ENCODE results near the gene SKOR1.
A peak's percentile ranks its signal among the peaks of the same experiment; 100 is the strongest.

Gene SKOR1

DNA sequence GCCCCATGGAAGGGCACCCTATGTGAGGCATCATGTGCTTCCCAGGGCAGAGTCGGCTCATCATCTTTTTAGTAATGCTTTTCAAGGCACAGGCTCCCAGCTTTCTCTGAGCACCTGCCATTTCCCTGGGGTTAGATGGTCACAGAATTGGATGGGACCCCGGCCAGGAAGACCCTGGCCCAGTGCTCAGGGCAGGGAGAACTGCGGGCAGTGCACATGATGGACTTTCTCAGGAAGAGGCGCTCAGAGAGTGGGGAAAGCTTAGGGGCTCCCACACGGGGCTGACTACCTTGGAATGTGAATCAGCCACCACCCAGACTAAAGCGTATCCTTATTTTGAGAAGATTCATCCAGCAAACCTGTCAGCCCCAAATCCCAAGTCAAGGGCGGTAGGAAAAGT lies 16.5 kb upstream of the SKOR1 start:
- no peak for DNase-seq (ENCODE audit: low read depth)
- Histone ChIP-seq H3K4me1 (ENCODE audit: control insufficient read depth, insufficient read depth, low read length) (no peaks in the 10 kb centered on the region), H3K36me3 (ENCODE audit: control insufficient read depth, insufficient read depth, low read length, severe bottlenecking) (peaks cover 5% of the 10 kb centered on the region), H3K4me3 (ENCODE audit: low read length) (no peak overlapping the region), H3K9ac (ENCODE audit: low read length) (no peak overlapping the region), H3K27me3 (replicated peaks; ENCODE audit: control insufficient read depth, insufficient read depth, low read length) (no peaks in the 10 kb centered on the region), H3K9me3 (ENCODE audit: control insufficient read depth, low read length) (no peaks in the 10 kb centered on the region)

DNA sequence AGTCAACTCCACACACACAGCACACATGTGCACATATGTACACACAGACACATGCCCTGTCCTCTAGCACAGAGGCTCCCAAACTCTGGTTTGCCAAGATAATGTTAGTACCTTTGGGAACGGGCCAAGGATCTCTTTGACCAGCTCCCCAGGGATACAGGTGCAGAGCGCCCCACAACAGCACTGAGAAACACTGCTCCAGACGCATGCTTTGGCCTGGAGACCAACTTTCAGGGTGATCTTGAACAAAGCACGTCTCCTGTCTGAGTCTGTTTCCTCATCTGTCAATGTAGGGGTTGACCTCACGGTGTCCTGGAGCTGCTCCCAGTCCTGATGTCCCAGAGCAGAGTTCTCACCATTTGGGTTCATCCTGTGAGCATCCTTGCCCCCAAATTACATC lies 15.9 kb upstream of the SKOR1 start:
- no peak for DNase-seq (ENCODE audit: low read depth)
- Histone ChIP-seq H3K9ac (ENCODE audit: low read length) (no peak overlapping the region), H3K4me1 (ENCODE audit: control insufficient read depth, insufficient read depth, low read length) (no peaks in the 10 kb centered on the region), H3K9me3 (ENCODE audit: control insufficient read depth, low read length) (no peaks in the 10 kb centered on the region), H3K36me3 (ENCODE audit: control insufficient read depth, insufficient read depth, low read length, severe bottlenecking) (peaks cover 5% of the 10 kb centered on the region), H3K27me3 (replicated peaks; ENCODE audit: control insufficient read depth, insufficient read depth, low read length) (no peaks in the 10 kb centered on the region), H3K4me3 (ENCODE audit: low read length) (no peak overlapping the region)

DNA sequence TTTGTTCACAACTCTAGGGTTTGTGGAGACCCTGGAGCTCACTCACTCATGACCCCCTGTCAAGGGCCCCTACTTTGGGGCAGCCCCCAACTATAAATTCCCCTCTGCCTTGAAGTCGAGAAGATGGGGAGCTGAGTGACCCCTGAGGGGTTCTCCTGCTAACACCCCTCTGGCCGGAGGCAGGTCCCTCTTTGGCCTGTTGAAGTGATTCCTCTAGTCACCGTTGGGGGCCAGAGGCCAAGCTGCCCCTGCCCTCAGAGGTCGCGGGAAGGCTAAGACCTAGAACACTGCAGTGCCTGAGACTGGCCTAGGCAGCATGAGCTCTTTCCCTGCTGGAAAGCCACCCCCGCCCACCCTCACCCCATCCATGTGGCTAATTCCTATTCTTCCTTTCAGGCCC lies 15.4 kb upstream of the SKOR1 start:
- Histone ChIP-seq H3K9ac (ENCODE audit: low read length) (no peak overlapping the region), H3K9me3 (ENCODE audit: control insufficient read depth, low read length) (no peaks in the 10 kb centered on the region), H3K27me3 (replicated peaks; ENCODE audit: control insufficient read depth, insufficient read depth, low read length) (no peaks in the 10 kb centered on the region), H3K4me1 (ENCODE audit: control insufficient read depth, insufficient read depth, low read length) (no peaks in the 10 kb centered on the region), H3K4me3 (ENCODE audit: low read length) (no peak overlapping the region), H3K36me3 (ENCODE audit: control insufficient read depth, insufficient read depth, low read length, severe bottlenecking) (peaks cover 5% of the 10 kb centered on the region)
- no peak for DNase-seq (ENCODE audit: low read depth)

DNA sequence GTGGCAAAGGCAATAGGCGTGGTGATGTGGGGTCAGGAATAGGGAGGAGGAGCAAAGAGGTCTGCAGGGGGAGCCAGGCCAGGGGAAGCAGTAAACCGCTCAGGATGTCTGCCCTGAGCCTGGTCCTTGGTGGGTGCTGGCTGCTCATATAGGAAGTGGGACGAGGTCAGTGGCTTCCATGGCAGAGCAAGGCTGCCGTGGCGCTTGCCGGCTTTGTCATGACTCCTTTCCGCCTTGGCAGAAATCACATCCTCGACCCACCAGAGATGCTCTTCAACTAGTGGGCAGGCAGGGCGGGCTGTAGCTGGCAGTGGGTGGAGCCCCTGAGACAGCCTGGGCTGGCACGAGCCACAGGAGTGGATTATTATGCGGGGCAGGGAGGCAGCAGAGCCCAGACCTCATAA lies 13.1 kb upstream of the SKOR1 start:
- H3K4me3 ChIP-seq (ENCODE audit: low read length): no peak overlapping the region
- no peak for DNase-seq (ENCODE audit: low read depth)
- peaks cover 19% of the 10 kb centered on the region for H3K9me3 ChIP-seq (ENCODE audit: control insufficient read depth, low read length)
- H3K4me1 ChIP-seq (ENCODE audit: control insufficient read depth, insufficient read depth, low read length): no peaks in the 10 kb centered on the region
- no peak overlapping the region for H3K9ac ChIP-seq (ENCODE audit: low read length)
- peaks cover 5% of the 10 kb centered on the region for H3K36me3 ChIP-seq (ENCODE audit: control insufficient read depth, insufficient read depth, low read length, severe bottlenecking)
- H3K27me3 ChIP-seq (replicated peaks; ENCODE audit: control insufficient read depth, insufficient read depth, low read length): no peaks in the 10 kb centered on the region

DNA sequence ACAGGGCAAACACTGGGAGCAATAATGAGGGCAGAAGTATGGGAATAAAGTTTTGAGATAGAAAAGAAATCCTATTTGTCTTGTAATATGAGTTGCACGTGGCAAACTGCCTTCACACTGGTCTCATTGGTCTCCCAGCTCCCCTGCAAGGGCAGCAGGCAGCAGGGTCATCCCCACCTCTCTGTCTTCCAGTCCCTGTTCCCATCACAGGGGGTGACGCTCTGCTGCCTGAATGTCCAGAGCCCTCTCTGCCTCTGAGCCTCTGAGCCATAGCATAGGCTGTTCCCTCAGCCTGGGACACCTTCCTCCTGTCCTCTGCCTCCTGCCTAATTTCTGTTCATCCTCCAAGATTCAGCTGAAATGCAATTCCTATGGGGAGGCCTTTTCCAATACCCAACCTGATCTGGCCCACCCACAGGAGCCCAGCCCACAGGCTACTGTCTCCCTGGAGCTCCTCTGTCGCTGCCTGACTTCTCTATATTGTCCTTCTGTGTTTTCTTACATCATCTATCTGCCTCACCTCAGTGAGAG lies 12.1 kb upstream of the SKOR1 start:
- Histone ChIP-seq H3K4me3 (ENCODE audit: low read length) (no peak overlapping the region), H3K9me3 (ENCODE audit: control insufficient read depth, low read length) (peaks cover 19% of the 10 kb centered on the region), H3K27me3 (replicated peaks; ENCODE audit: control insufficient read depth, insufficient read depth, low read length) (peaks cover 3% of the 10 kb centered on the region)

DNA sequence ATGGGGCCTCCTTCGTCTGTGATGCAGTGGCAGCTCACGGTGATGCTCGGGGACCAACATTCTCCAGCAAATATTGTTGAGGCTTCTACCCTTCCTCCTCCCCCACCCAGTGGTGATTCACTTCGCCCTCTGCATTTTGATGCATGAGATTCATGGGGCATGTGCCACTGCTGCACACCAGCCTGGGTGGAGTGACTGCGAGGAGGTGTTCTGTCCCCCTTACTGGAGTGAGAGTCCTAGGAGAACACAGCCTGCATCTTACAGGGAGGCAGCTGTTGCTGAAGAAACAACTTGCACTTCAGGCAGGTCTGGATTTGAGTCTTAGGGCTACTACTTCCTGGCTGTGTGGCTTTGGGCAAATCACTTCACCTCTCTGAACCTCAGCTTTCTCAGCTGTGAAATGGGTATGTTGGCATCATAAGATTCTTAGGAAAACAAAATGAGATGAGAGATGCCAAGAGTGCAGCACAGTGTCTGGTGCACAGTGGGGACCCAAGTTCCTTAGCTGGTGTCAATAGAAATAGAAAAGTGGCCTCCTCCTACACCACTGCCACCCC lies 10.2 kb upstream of the SKOR1 start:
- peaks cover 19% of the 10 kb centered on the region for H3K9me3 ChIP-seq (ENCODE audit: control insufficient read depth, low read length)
- peaks cover 20% of the 10 kb centered on the region for H3K27me3 ChIP-seq (replicated peaks; ENCODE audit: control insufficient read depth, insufficient read depth, low read length)
- no peaks in the 10 kb centered on the region for H3K4me1 ChIP-seq (ENCODE audit: control insufficient read depth, insufficient read depth, low read length)
- H3K36me3 ChIP-seq (ENCODE audit: control insufficient read depth, insufficient read depth, low read length, severe bottlenecking): no peaks in the 10 kb centered on the region
- no peak for DNase-seq (ENCODE audit: low read depth)
- H3K9ac ChIP-seq (ENCODE audit: low read length): no peak overlapping the region
- no peak overlapping the region for H3K4me3 ChIP-seq (ENCODE audit: low read length)

More for the DNA sequence above, 12.1 kb upstream of the SKOR1 start:
- Histone ChIP-seq H3K9ac (ENCODE audit: low read length) (no peak overlapping the region), H3K4me1 (ENCODE audit: control insufficient read depth, insufficient read depth, low read length) (no peaks in the 10 kb centered on the region), H3K36me3 (ENCODE audit: control insufficient read depth, insufficient read depth, low read length, severe bottlenecking) (peaks cover 5% of the 10 kb centered on the region)
- no peak for DNase-seq (ENCODE audit: low read depth)

DNA sequence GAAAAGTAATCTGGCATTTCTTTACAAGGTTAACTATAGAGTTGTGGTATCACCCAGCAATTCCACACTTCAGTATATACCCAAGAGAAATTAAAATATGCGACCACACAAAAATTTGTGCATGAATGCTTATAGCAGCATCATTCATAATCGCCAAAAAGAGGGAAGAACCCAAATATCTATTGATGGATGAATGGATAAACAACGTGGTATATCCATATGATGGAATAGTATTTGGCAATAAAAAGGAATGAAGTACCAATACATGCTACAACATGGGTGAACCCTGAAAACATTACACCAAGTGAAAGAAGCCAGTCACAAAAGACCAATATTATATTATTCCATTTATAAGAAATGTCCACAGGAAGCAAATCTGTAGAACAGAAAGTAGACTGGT lies 8.6 kb upstream of the SKOR1 start:
- Histone ChIP-seq H3K4me1 (ENCODE audit: control insufficient read depth, insufficient read depth, low read length) (peaks cover 6% of the 10 kb centered on the region), H3K4me3 (ENCODE audit: low read length) (no peak overlapping the region), H3K36me3 (ENCODE audit: control insufficient read depth, insufficient read depth, low read length, severe bottlenecking) (no peaks in the 10 kb centered on the region), H3K9me3 (ENCODE audit: control insufficient read depth, low read length) (peaks cover 19% of the 10 kb centered on the region), H3K27me3 (replicated peaks; ENCODE audit: control insufficient read depth, insufficient read depth, low read length) (peaks cover 35% of the 10 kb centered on the region), H3K9ac (ENCODE audit: low read length) (no peak overlapping the region)
- no peak for DNase-seq (ENCODE audit: low read depth)

DNA sequence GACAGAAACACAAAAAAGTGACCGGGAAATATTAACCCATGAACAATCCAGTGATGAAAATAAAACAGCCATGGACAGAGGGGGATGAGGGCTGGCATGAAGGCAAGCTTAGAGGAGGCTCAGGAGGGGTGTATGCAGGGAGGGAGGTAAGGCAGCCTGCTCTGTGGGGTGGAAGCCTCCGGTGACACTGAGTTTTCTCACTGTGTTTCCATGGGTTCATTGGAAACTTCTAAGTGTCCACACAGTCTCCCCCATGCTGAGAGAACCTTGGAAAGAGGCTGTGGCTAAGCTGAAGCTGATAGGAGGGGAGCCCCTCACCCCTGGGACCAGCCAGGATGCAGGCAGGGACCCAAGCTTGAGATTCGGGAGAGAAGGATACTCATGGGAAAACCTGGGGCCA lies 6.8 kb upstream of the SKOR1 start:
- peaks cover 49% of the 10 kb centered on the region for H3K27me3 ChIP-seq (replicated peaks; ENCODE audit: control insufficient read depth, insufficient read depth, low read length)
- H3K4me1 ChIP-seq (ENCODE audit: control insufficient read depth, insufficient read depth, low read length): peaks cover 6% of the 10 kb centered on the region
- no peak overlapping the region for H3K9ac ChIP-seq (ENCODE audit: low read length)
- no peak overlapping the region for H3K4me3 ChIP-seq (ENCODE audit: low read length)
- H3K36me3 ChIP-seq (ENCODE audit: control insufficient read depth, insufficient read depth, low read length, severe bottlenecking): no peaks in the 10 kb centered on the region
- peaks cover 19% of the 10 kb centered on the region for H3K9me3 ChIP-seq (ENCODE audit: control insufficient read depth, low read length)
- no peak for DNase-seq (ENCODE audit: low read depth)

DNA sequence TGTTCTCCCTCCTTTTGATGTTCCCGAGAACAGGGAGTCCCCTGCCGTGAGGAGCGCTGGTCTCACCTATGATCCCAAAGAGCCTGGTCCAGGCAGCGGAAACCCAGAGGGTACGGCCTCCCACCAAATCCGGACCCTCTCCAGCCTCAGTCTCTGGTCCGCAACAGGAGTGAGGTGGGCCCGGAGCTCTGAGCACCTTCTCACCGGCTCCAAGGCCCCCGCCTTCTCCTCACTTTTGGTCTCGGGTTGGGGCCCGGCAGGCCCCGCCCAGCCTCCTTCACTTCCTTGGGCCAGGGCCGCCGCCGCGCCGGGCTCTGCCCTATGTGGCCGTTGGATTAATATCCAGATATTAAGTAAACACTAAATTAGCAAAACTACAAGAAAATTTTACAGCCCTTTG lies 5.7 kb upstream of the SKOR1 start:
- peaks cover 60% of the 10 kb centered on the region for H3K27me3 ChIP-seq (replicated peaks; ENCODE audit: control insufficient read depth, insufficient read depth, low read length)
- DNase-seq (ENCODE audit: low read depth): no peak

DNA sequence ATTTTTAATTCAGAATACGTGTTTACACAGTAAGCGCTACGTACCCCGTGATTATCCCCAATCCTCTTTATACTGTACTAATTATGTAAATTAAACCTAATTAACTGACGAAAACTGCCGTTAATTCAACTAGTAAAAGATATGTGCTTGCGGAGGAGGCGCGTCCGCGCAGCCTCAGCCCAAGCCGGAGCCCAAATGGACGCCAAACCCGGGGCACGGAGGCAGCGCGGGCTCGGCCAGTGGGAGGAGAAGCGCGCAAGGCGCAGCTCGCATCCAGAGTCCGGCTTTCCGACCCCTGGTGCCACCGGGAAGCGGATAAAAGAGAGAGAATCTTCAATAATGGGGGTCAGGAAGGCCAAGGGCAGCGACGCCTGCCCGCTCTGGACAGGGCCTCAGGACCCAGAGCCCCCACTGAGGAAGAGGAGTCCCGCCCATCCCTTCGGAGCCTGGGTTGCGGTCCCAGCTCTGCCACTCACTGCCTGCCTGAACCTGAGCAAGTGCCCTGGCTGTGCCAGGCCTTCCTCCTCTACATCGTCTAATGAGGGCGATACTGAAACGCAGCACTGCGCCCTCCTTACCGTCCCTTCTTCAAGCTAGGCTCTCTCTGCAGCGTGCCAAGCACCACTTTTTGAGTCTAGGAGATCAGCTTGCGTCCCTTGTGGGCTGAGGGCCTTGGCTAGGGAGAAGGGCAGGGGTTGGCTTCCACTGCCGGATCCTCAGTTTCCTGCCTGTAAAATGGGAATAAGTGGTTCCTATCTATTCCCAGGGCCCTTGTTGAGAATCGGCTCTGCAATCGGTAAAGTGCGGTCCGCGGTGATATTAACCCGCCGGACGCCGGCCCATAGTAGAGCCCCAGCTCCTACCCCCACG lies 5.0 kb upstream of the SKOR1 start:
- Histone ChIP-seq H3K4me1 (ENCODE audit: control insufficient read depth, insufficient read depth, low read length) (peaks cover 6% of the 10 kb centered on the region), H3K27me3 (replicated peaks; ENCODE audit: control insufficient read depth, insufficient read depth, low read length) (peaks cover 64% of the 10 kb centered on the region), H3K9me3 (ENCODE audit: control insufficient read depth, low read length) (peaks cover 18% of the 10 kb centered on the region), H3K9ac (ENCODE audit: low read length) (no peak overlapping the region), H3K36me3 (ENCODE audit: control insufficient read depth, insufficient read depth, low read length, severe bottlenecking) (no peaks in the 10 kb centered on the region), H3K4me3 (ENCODE audit: low read length) (no peak overlapping the region)
- no peak for DNase-seq (ENCODE audit: low read depth)

More for the DNA sequence above, 5.7 kb upstream of the SKOR1 start:
- Histone ChIP-seq H3K9me3 (ENCODE audit: control insufficient read depth, low read length) (peaks cover 19% of the 10 kb centered on the region), H3K4me1 (ENCODE audit: control insufficient read depth, insufficient read depth, low read length) (peaks cover 6% of the 10 kb centered on the region), H3K36me3 (ENCODE audit: control insufficient read depth, insufficient read depth, low read length, severe bottlenecking) (no peaks in the 10 kb centered on the region), H3K4me3 (ENCODE audit: low read length) (no peak overlapping the region), H3K9ac (ENCODE audit: low read length) (no peak overlapping the region)

DNA sequence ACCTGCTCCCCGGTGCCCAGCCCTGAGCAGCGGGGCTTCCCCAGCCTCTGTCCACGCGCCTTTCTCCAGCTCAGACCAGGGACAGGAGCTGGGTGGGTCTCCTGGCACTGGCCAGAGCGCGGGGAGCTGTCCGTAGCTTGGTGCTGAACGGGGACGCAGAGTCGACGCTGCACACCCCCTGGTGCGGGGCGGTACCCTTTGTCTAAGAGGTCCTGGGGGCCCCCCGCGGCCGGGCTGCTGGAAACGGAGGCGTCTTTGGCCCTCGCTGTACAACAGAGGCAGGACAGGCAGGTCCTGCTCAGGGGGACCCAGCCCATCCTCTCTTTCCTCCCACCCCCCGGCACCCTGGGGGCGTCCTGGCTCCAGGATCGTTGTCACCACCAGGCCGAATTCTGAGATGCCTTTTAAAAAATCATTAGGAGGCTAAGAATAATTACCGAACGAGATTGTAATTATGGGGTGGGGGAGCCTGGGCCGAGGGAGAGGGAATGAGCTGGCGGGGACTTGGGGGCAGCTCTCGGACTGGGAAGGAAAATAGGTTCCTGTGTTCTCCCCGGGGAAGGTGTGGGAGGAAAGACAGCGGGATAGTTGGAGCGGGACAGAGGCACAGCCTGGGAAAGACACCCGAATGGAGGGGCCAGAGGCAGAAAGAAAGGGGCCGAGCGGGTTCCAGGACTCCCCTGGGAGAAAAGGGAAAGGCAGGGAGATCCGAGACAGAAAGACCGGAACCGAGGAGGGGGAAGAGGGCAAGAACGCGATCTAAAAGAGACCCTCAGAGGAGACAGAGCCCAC lies 4.1 kb upstream of the SKOR1 start:
- H3K4me1 ChIP-seq (ENCODE audit: control insufficient read depth, insufficient read depth, low read length): peaks cover 9% of the 10 kb centered on the region
- H3K36me3 ChIP-seq (ENCODE audit: control insufficient read depth, insufficient read depth, low read length, severe bottlenecking): no peaks in the 10 kb centered on the region
- H3K9ac ChIP-seq (ENCODE audit: low read length): no peak overlapping the region
- H3K4me3 ChIP-seq (ENCODE audit: low read length): no peak overlapping the region
- peaks cover 73% of the 10 kb centered on the region for H3K27me3 ChIP-seq (replicated peaks; ENCODE audit: control insufficient read depth, insufficient read depth, low read length)
- peaks cover 9% of the 10 kb centered on the region for H3K9me3 ChIP-seq (ENCODE audit: control insufficient read depth, low read length)
- peak; percentile 77 for DNase-seq (ENCODE audit: low read depth)
